Measurements from ENCODE around the gene ZNF343.

DNA sequence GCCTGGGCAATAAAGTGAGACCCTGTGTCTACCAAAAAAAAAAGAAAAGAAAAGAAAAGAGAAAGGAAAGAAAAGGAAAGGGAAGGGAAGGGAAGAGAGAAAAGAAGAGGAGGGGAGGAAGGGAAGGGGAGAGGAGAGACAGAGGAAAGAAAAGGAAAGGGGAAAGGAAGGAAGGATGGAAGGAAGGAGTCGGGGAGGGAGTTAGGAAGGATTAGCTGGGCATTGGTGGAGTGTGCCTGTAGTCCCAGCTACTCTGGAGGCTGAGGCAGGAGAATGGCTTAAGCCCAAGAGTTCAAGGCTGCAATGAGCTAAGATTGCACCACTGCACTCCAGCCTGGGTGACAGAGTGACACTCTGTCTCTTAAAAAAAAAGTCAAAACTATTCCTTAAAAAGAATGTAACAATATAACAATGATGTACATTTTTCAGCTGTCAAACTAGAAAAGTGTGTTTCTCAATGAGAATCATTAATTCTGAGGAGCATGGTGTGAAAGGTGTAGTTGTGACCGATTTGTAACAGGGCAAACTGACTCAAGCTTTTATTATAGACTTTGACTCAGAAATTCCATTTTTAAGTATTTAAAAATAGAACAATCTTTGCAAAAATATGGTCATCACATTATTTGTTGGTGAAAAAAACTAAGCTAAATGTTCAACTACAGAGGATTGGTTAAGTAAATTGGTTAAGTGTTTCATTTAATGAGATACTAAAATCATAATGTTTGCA lies 52.8 kb downstream of the ZNF343 start:
- TF ChIP-seq, protein P1, sequence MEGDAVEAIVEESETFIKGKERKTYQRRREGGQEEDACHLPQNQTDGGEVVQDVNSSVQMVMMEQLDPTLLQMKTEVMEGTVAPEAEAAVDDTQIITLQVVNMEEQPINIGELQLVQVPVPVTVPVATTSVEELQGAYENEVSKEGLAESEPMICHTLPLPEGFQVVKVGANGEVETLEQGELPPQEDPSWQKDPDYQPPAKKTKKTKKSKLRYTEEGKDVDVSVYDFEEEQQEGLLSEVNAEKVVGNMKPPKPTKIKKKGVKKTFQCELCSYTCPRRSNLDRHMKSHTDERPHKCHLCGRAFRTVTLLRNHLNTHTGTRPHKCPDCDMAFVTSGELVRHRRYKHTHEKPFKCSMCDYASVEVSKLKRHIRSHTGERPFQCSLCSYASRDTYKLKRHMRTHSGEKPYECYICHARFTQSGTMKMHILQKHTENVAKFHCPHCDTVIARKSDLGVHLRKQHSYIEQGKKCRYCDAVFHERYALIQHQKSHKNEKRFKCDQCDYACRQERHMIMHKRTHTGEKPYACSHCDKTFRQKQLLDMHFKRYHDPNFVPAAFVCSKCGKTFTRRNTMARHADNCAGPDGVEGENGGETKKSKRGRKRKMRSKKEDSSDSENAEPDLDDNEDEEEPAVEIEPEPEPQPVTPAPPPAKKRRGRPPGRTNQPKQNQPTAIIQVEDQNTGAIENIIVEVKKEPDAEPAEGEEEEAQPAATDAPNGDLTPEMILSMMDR (IDR thresholded peaks at IDR 0.05), result no peak
- TF ChIP-seq POLR2AphosphoS5 (IDR thresholded peaks at IDR 0.05) (no peak), POLR2A (IDR thresholded peaks at IDR 0.05) (no peak), EP300 (IDR thresholded peaks at IDR 0.05) (no peak)
